ENCODE measurements around the gene MEOX2.

DNA sequence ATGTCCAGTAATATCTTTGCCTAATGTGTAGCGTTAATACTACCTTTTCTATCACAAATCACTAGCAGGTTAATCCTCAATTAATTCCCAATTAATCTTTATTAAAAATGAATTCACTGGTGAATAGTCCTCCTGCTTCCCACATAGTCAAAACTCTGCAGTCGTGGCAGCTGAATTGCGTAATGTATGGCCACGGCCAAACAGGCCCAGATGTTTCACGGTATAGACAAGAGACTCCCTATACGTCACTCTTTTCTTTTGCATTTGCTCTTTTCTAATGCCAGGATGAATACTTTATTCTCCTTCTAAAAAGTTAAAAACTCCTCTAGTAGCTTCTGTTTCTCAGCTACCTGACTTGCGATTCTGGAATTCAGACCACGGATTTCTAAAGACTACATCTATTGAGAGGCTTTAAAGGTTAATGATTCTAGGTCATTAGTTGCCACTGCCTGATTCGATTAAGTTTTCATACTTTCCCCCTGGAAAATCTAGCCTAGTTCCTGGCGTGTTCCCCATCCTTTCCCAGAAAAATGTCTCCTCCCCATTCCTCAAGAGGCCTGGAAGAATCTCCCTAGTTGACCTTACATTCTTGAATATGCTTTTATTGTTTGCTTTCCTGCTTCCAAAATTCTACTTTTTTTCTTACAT lies 16.9 kb downstream of the MEOX2 start:
- TF ChIP-seq, protein P1, sequence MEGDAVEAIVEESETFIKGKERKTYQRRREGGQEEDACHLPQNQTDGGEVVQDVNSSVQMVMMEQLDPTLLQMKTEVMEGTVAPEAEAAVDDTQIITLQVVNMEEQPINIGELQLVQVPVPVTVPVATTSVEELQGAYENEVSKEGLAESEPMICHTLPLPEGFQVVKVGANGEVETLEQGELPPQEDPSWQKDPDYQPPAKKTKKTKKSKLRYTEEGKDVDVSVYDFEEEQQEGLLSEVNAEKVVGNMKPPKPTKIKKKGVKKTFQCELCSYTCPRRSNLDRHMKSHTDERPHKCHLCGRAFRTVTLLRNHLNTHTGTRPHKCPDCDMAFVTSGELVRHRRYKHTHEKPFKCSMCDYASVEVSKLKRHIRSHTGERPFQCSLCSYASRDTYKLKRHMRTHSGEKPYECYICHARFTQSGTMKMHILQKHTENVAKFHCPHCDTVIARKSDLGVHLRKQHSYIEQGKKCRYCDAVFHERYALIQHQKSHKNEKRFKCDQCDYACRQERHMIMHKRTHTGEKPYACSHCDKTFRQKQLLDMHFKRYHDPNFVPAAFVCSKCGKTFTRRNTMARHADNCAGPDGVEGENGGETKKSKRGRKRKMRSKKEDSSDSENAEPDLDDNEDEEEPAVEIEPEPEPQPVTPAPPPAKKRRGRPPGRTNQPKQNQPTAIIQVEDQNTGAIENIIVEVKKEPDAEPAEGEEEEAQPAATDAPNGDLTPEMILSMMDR (IDR thresholded peaks at IDR 0.05; ENCODE audit: insufficient read depth, low read depth, low read length) = no peak
- no peak for TF ChIP-seq EZH2 (IDR thresholded peaks at IDR 0.05; ENCODE audit: insufficient read depth, low read length)

Measured in astrocyte (in vitro differentiated cells and primary cell).